Left colon (tissue), 2 donors: ENCODE measurements around the gene RSBN1. TPM values are rescaled to one million over a fixed set of nuclear protein-coding genes. Genes with fewer than 3 reads are reported as not detected.

Experiments
- total RNA-seq, 2 donors: library from RNA; stranded (reverse); fragmentation: NEBNext Ultra II Directional; extraction: Animal tissue kit (Norgen Biotek cat#: 25700); gene quantifications; one replicate each; pipeline ENCODE4 v1.2.1, GENCODE V29; 2021
- donor health status: DM: no; HTN: no; CAD: no.
- donor health status: DM: yes; HTN: yes; CAD: no.

Gene RSBN1
- total RNA-seq, 2 donors from 2014 or later = 23.6 to 28.5 TPM

Other genes with a start within 250 kb of the RSBN1 start
- 1 to 10 TPM; 7.3 to 9.2 TPM for gene PHTF1, start 53.0 kb downstream of the RSBN1 start, total RNA-seq
- 1 to 10 TPM; 5.6 to 5.7 TPM for gene PTPN22, start 59.2 kb upstream of the RSBN1 start, total RNA-seq
- 100 to 1,000 TPM; 157 to 187 TPM for gene BCL2L15, start 75.1 kb upstream of the RSBN1 start, total RNA-seq
- 10 to 100 TPM; 19.0 to 22.6 TPM for gene AP4B1, start 92.3 kb upstream of the RSBN1 start, total RNA-seq
- 1 to 10 TPM; 3.0 to 4.2 TPM for gene DCLRE1B, start 92.8 kb upstream of the RSBN1 start, total RNA-seq
- gene HIPK1, start 116.8 kb upstream of the RSBN1 start, total RNA-seq = 10 to 100 TPM; 67.4 to 68.2 TPM
- gene OLFML3, start 167.0 kb upstream of the RSBN1 start, total RNA-seq = 10 to 100 TPM in 1 of 2 donors, 1 to 10 TPM in 1; 4.1 to 23.5 TPM